MM.1S (cell line): ENCODE results near the gene NLK.

Source experiments
- EZH2 ChIP-seq: fragments of 300-600 bp; sonication (generic); optimal IDR thresholded peaks from 2 replicates; pipeline ENCODE3; 2017; ENCODE audit warnings: low read depth, mild to moderate bottlenecking, antibody characterized with exemption, low read length, mixed read lengths
- EZH2phosphoT487 ChIP-seq: fragments of 300-600 bp; sonication (generic); IDR thresholded peaks from 2 replicates; pipeline ENCODE4 v1.6.1; 2018; ENCODE audit warnings: antibody characterized with exemption, low read length
- TF ChIP-seq, protein P1 (sequence below): fragments of 300-600 bp; sonication (generic); IDR thresholded peaks from 2 replicates; pipeline ENCODE4 v1.5.1; 2016; ENCODE audit warnings: antibody characterized with exemption, low read length, mixed read lengths

DNA sequence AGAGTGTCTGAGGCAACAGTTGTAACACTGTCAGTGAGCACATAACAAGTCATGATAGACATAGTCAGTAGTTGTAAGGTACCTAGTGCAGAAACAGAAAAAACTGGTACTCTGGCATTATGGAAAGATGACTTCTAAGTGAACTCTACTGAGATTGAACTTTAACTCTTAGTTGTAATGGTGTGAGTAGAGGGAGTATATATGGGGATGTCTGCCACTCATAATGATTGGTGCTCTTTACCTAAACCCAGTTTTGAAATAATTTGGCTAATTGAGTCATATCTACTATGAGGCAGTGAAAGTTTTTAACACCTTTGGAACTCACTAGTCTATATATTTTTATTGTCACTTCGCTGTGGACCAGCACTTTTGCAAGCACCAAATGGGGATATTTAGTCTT, 6.6 kb downstream of the NLK start:
- no peak for TF ChIP-seq EZH2
- TF ChIP-seq, protein P1, sequence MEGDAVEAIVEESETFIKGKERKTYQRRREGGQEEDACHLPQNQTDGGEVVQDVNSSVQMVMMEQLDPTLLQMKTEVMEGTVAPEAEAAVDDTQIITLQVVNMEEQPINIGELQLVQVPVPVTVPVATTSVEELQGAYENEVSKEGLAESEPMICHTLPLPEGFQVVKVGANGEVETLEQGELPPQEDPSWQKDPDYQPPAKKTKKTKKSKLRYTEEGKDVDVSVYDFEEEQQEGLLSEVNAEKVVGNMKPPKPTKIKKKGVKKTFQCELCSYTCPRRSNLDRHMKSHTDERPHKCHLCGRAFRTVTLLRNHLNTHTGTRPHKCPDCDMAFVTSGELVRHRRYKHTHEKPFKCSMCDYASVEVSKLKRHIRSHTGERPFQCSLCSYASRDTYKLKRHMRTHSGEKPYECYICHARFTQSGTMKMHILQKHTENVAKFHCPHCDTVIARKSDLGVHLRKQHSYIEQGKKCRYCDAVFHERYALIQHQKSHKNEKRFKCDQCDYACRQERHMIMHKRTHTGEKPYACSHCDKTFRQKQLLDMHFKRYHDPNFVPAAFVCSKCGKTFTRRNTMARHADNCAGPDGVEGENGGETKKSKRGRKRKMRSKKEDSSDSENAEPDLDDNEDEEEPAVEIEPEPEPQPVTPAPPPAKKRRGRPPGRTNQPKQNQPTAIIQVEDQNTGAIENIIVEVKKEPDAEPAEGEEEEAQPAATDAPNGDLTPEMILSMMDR = no peak
- TF ChIP-seq EZH2phosphoT487 = no peak
